Neural progenitor cell (in vitro differentiated cells): ENCODE results near the gene DOP1B.
A peak's percentile ranks its signal among the peaks of the same experiment; 100 is the strongest.

Source experiments
- EZH2 ChIP-seq: fragments of 200-600 bp; sonication (generic); IDR thresholded peaks from 2 replicates; pipeline ENCODE4 v1.6.1; 2017; ENCODE audit warnings: antibody characterized with exemption, mild to moderate bottlenecking, moderate library complexity
- EZH2phosphoT487 ChIP-seq: fragments of 200-600 bp; sonication (generic); IDR thresholded peaks from 2 replicates; pipeline ENCODE4 v1.6.1; 2017; ENCODE audit warnings: antibody characterized with exemption
- TF ChIP-seq, protein P1 (sequence below): fragments of 200-600 bp; sonication (generic); IDR thresholded peaks from 2 replicates; pipeline ENCODE4 v1.5.1; 2017; ENCODE audit warnings: antibody characterized with exemption, mild to moderate bottlenecking

DNA sequence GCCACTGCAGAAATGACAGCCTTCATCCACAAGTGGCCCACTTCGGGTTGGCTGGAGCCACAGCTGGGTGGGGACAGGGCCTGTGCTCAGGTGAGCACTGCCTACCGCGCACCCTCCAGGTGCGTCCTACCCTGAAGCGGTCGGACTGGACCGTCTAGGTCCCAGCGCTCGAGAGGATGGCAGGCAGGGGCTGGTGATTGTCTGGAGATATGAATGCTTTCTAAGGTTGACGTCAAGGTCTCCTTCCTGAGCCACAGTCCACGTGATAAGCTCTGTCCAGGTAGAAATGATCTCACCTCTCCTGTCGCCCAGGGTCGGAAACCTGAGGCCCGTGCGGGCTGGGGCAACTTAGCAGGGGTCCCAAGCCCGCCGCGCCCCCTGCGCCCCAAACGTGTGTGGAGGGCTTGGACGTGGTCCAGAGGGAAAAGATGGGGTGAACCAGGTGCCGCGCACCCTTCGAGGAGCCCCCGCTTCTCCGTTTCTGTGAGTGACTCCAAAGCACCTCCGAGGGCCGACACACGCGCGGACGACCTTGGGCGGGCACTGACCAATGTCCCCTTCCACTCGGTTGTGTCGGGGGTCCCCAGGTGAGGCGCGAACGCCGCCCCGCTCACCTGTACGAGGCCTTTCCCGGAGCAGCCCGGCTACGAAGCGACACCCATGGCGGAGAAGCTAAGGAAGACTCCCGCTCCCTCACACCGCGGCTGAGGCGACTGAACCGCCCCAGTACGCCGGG, 853 bp upstream of the DOP1B start:
- TF ChIP-seq, protein P1, sequence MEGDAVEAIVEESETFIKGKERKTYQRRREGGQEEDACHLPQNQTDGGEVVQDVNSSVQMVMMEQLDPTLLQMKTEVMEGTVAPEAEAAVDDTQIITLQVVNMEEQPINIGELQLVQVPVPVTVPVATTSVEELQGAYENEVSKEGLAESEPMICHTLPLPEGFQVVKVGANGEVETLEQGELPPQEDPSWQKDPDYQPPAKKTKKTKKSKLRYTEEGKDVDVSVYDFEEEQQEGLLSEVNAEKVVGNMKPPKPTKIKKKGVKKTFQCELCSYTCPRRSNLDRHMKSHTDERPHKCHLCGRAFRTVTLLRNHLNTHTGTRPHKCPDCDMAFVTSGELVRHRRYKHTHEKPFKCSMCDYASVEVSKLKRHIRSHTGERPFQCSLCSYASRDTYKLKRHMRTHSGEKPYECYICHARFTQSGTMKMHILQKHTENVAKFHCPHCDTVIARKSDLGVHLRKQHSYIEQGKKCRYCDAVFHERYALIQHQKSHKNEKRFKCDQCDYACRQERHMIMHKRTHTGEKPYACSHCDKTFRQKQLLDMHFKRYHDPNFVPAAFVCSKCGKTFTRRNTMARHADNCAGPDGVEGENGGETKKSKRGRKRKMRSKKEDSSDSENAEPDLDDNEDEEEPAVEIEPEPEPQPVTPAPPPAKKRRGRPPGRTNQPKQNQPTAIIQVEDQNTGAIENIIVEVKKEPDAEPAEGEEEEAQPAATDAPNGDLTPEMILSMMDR, result no peak
- peak; percentile 79 for TF ChIP-seq EZH2
- TF ChIP-seq EZH2phosphoT487, result peak; percentile 86
